GM21390 (cell line): ENCODE data around the gene FASTKD2.

Experiments used
- ATAC-seq: cut with Tn5 transposase; IDR thresholded peaks from one replicate; pipeline ENCODE4 v1.9.1; 2021; ENCODE audit not compliant: unreplicated experiment

Gene FASTKD2

DNA sequence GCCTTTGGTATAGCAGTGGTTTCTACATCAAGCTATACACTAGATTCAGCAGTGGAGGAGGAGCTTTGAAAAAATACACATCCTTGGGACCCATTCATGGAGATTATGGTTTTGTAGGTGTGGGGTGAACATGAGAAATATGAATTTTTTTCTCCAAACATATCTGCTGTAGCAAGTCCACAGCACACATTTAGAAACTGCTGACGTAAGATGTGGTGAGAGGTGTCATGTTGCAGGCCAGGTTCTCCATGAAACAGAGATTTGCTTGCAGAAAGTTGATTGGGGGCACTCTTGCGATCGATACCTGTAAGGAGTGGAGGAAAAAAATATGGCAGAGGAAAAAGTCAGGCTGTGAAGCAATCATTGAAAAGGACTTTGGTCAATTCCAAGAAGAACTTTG, 67.9 kb downstream of the FASTKD2 start:
- ATAC-seq, result no peak

DNA sequence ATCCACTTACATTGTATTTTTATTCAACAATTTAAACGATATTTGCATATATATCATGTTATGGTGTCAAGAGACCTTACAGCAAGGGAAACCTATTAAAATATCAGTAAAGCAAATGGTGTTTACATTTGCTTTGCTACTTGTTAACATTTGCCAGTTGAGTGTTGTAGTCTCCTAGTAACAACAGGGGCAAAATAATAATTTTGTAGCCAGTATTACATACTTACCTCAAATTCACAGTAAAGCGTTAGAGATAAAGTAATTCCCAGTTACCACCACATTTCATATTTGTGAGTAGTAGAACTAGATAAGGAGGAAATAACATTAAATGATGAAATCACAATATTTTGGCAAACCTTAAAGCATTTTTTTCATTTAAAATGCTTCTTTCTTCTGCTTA, 71.3 kb downstream of the FASTKD2 start:
- no peak for ATAC-seq

DNA sequence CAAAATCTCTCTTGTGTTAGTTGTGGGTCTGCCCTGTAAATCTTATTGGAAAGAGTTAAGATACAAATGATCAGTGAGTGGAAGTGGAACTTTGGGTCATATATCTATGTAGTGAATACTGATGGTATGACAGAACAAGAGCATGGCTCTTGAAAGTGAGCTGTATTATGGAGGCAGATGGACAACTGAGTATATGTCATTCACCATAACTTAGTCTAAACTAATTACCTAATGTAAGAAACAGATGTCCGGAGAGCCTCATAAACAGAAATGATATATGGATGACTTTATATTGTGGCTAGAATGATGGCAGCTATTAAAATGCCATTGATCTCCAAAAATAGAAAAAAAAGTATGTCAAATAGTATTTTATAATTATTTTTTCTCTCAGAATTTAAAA, 72.4 kb downstream of the FASTKD2 start:
- no peak for ATAC-seq

DNA sequence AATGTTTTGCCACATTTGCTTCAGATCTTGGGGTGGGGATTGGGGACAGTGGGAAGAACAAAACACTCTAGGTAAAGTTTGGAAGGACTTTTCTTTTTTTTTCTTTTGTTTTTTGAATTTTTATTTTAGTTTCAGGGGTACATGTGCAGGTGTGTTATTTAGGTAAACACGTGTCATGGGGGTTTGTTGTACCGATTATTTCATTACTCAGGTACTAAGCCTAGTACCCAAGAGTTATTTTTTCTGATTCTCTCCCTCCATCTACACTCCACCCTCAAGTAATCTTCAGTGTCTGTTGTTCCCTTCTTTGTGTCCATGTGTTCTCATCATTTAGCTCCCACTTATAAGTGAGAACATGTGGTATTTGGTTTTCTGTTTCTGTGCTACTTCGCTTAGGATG, 73.3 kb downstream of the FASTKD2 start:
- ATAC-seq, result no peak

DNA sequence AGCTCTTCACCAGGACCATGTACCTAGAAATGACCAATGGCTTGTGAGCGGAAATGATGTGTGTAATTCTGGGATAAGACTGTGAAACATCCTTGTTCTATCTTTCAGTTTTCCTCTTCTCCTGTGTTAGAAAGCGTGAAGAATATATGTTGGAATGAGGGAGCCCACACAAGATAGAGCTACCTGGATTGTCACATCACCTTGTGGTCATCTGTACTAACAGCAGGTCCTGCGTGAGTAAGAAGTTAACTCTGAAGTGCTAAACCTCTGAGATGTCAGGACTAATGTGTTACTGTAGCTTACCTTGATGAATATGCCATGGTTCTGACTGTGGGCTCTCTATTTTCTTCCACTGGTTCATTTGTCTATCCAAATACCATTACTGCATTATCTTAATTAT, 75.6 kb downstream of the FASTKD2 start:
- no peak for ATAC-seq
